B cell (primary cell): ENCODE measurements around the gene CGRRF1. TPM values are rescaled to one million over a fixed set of nuclear protein-coding genes. Genes with fewer than 3 reads are reported as not detected.

Experiments used
- ATAC-seq: fragments of 200-7000 bp; cut with Tn5 transposase; one replicate; pipeline ENCODE4 v1.10.0; 2021; ENCODE audit warnings: low read depth, mild to moderate bottlenecking, moderate number of reproducible peaks, moderate library complexity
- CTCF ChIA-PET: fragments of 350-600 bp; sonication (Branson Sonifier 250); formaldehyde crosslinking; loops from one replicate; lab custom pipeline; 2021; ENCODE audit warnings: antibody characterized with exemption, inconsistent platforms; lab: Charles Lee
- POLR2A ChIA-PET: fragments of 350-600 bp; sonication (Branson Sonifier 250); formaldehyde crosslinking; loops from one replicate; lab custom pipeline; 2021; ENCODE audit warnings: antibody characterized with exemption; lab: Charles Lee
- DNase-seq: peaks from one replicate; pipeline ENCODE4 v3.0.0; 2013
- H2AFZ ChIP-seq: 2 replicates; pipeline ENCODE4 v1.6.1; 2012; ENCODE audit warnings: mild to moderate bottlenecking, low read depth, low read length; ENCODE audit not compliant: insufficient read depth, poor library complexity, severe bottlenecking
- H3K27ac ChIP-seq, 2 donors: 1 replicate in 1 of 2; 2 replicates in 1 of 2; pipeline ENCODE4 v1.5.1; 2012 to 2013; ENCODE audit warnings: low read length in 2 of 2, mild to moderate bottlenecking in 2 of 2, moderate library complexity in 1 of 2
- H3K27me3 ChIP-seq, 4 experiments: fragments of 200-600 bp in 1 of 4; sonication (generic) in 1 of 4; replicated peaks in 1 of 4; 1 replicate in 2 of 4; 2 replicates in 2 of 4; pipeline versions ENCODE4 v1.6.1 to v1.7.0; 2013 to 2016; ENCODE audit warnings: low read length in 3 of 4, mild to moderate bottlenecking in 2 of 4, mixed read lengths in 1 of 4, moderate library complexity in 1 of 4; ENCODE audit not compliant: insufficient read depth in 4 of 4, control insufficient read depth in 3 of 4; ENCODE audit errors: control extremely low read depth in 1 of 4
- H3K36me3 ChIP-seq, 2 experiments: replicated peaks in 1 of 2; 1 replicate in 1 of 2; 2 replicates in 1 of 2; pipeline versions ENCODE4 v1.6.1 to v1.7.1; 2013; ENCODE audit warnings: low read length in 1 of 2; ENCODE audit not compliant: insufficient read depth in 2 of 2, control insufficient read depth in 1 of 2; ENCODE audit errors: control extremely low read depth in 1 of 2, extremely low read depth in 1 of 2
- H3K4me1 ChIP-seq, 2 donors: fragments of 200-600 bp in 1 of 2; sonication (generic) in 1 of 2; 1 replicate in 1 of 2; 2 replicates in 1 of 2; pipeline versions ENCODE4 v1.5.1 to v1.6.1; 2013 to 2017; ENCODE audit warnings: low read length in 2 of 2; ENCODE audit not compliant: control insufficient read depth in 2 of 2, insufficient read depth in 2 of 2
- H3K4me2 ChIP-seq: replicated peaks from 2 replicates; pipeline ENCODE3; 2012; ENCODE audit warnings: mild to moderate bottlenecking, low read depth, low read length; ENCODE audit not compliant: poor library complexity, severe bottlenecking
- H3K4me3 ChIP-seq, 5 experiments: fragments of 200-600 bp in 1 of 5; sonication (generic) in 1 of 5; 1 replicate in 3 of 5; 2 replicates in 2 of 5; pipeline versions ENCODE4 v1.5.1 to v1.7.0; 2011 to 2016; ENCODE audit warnings: low read length in 4 of 5, mild to moderate bottlenecking in 4 of 5, low read depth in 2 of 5, control low read depth in 1 of 5, moderate library complexity in 1 of 5; ENCODE audit not compliant: insufficient read depth in 1 of 5; ENCODE audit errors: control extremely low read depth in 1 of 5, extremely low read depth in 1 of 5
- H3K79me2 ChIP-seq: fragments of 200-600 bp; sonication (generic); one replicate; pipeline ENCODE4 v1.6.0; 2016; ENCODE audit warnings: low read length; ENCODE audit not compliant: control insufficient read depth, insufficient read depth
- H3K9ac ChIP-seq: fragments of 200-600 bp; sonication (generic); 2 replicates; pipeline ENCODE4 v1.6.1; 2017; ENCODE audit warnings: mild to moderate bottlenecking, low read length, moderate library complexity
- H3K9me3 ChIP-seq, 3 donors: one replicate each; pipeline versions ENCODE4 v1.6.1 to v1.7.1; 2013; ENCODE audit warnings: low read length in 2 of 3; ENCODE audit not compliant: control insufficient read depth in 2 of 3, insufficient read depth in 1 of 3; ENCODE audit errors: control extremely low read depth in 1 of 3
- H4K20me1 ChIP-seq: 2 replicates; pipeline ENCODE4 v1.6.0; 2012; ENCODE audit warnings: mild to moderate bottlenecking, low read length; ENCODE audit not compliant: insufficient read depth, control insufficient read depth, poor library complexity, severe bottlenecking
- H3K27ac Mint-ChIP-seq: one replicate; pipeline ENCODE4 v1.8.0; 2021; ENCODE audit warnings: mixed read lengths
- H3K27me3 Mint-ChIP-seq: one replicate; pipeline ENCODE4 v1.8.0; 2021; ENCODE audit warnings: mixed read lengths
- H3K4me1 Mint-ChIP-seq: one replicate; pipeline ENCODE4 v1.8.0; 2021; ENCODE audit warnings: mixed read lengths
- H3K4me3 Mint-ChIP-seq: one replicate; pipeline ENCODE4 v1.8.0; 2021; ENCODE audit warnings: mixed read lengths
- H3K9me3 Mint-ChIP-seq: one replicate; pipeline ENCODE4 v1.8.0; 2022; ENCODE audit warnings: mixed read lengths; ENCODE audit not compliant: insufficient read depth
- CTCF ChIP-seq: fragments of 200-600 bp; IDR thresholded peaks from one replicate; pipeline ENCODE4 v1.8.0; 2022; ENCODE audit warnings: antibody characterized with exemption, mild to moderate bottlenecking
- EZH2 ChIP-seq: IDR thresholded peaks from 2 replicates; pipeline ENCODE4 v1.6.1; 2012; ENCODE audit warnings: borderline replicate concordance, low read depth, mild to moderate bottlenecking, moderate library complexity, low read length; ENCODE audit not compliant: insufficient read depth, poor library complexity, severe bottlenecking
- WGBS: methylation state at CpG from one replicate; pipeline ENCODE4 v1.1.5; 2013; ENCODE audit warnings: missing lambda C conversion rate; ENCODE audit not compliant: insufficient coverage; 5-methylcytosine and 5-hydroxymethylcytosine counted together
- intact Hi-C: fragments of 100-400 bp; cut with micrococcal nuclease; formaldehyde crosslinking; loops from one replicate; pipeline ENCODE4 v1.10.0; 2022
- polyA plus RNA-seq: library from polyadenylated mRNA; depleted of rRNA; stranded (reverse); fragments of >200 nt; gene quantifications from 2 replicates; pipeline ENCODE4 v1.2.3, GENCODE V29; 2012
- total RNA-seq, 2 donors: library from RNA; stranded (reverse); fragments of 120-200 nt in 1 of 2; gene quantifications; 1 replicate in 1 of 2; 2 replicates in 1 of 2; pipeline versions ENCODE4 v1.2.3 to v1.2.4, GENCODE V29; 2013 to 2022

CGRRF1 gene
- total and polyA plus RNA-seq, 2 donors (not counting 1 experiment from before 2014, with no cell fraction given), result 10.0 to 15.8 TPM

- H3K79me2 ChIP-seq, result no peaks in the 10 kb centered on the region
- H3K4me1 Mint-ChIP-seq, result no peaks in the 10 kb centered on the region
- TF ChIP-seq EZH2, result no peak
- no peak for TF ChIP-seq CTCF
- H3K4me3 Mint-ChIP-seq, result no peak overlapping the region
- no peaks in the 10 kb centered on the region for H3K9me3 ChIP-seq
- ATAC-seq, result no peak
- intact Hi-C loops, result loop anchor here (10.0 kb wide), 1 partner anchor 271 kb away; no protein-coding TSS in a partner anchor
- no peak overlapping the region for H3K9ac ChIP-seq
- WGBS, result 93% methylated on average over 3 of the region's 3 CpGs
- H3K27ac ChIP-seq, result no peak overlapping the region
- H4K20me1 ChIP-seq, result no peaks in the 10 kb centered on the region
- no peak for DNase-seq
- no peaks in the 10 kb centered on the region for H3K36me3 ChIP-seq
- POLR2A ChIA-PET, result no interaction called here
- H3K9me3 Mint-ChIP-seq, result no peaks in the 10 kb centered on the region
- H3K27ac Mint-ChIP-seq, result no peak overlapping the region
- H2AFZ ChIP-seq, result no peak overlapping the region
- H3K4me3 ChIP-seq, result no peak overlapping the region
- H3K27me3 ChIP-seq, result peaks cover 0 to 8% (median 1%) of the 10 kb centered on the region in 4 experiments
- peaks cover 15% of the 10 kb centered on the region for H3K27me3 Mint-ChIP-seq
- no peaks in the 10 kb centered on the region for H3K4me1 ChIP-seq
- CTCF ChIA-PET, result interaction anchor here (0.7 to 0.8 kb wide), 2 partner anchors 10 to 155 kb away, joined by 3 to 4 read pairs; no protein-coding TSS in a partner anchor
- H3K4me2 ChIP-seq, result no peak overlapping the region
Observed at GRCh38 chr14:54503486-54503885, 6.2 kb upstream of the CGRRF1 start.

GRCh38 chr14:54512393-54512792 lies 2.7 kb downstream of the CGRRF1 start:
- Histone ChIP-seq H2AFZ (no peak overlapping the region), H3K9me3 (peaks cover 0 to 8% (median 6%) of the 10 kb centered on the region in 3 donors), H3K27ac (no peak overlapping the region), H3K79me2 (peaks cover 69% of the 10 kb centered on the region), H3K27me3 (no peaks in the 10 kb centered on the region), H3K9ac (no peak overlapping the region), H3K4me1 (peaks cover 21 to 25% of the 10 kb centered on the region in 2 donors), H3K36me3 (peaks cover 0 to 2% of the 10 kb centered on the region in 2 experiments), H3K4me3 (no peak overlapping the region), H3K4me2 (no peak overlapping the region), H4K20me1 (peaks cover 5% of the 10 kb centered on the region)
- H3K27ac Mint-ChIP-seq, result no peak overlapping the region
- peaks cover 5% of the 10 kb centered on the region for H3K9me3 Mint-ChIP-seq
- 86% methylated on average over 1 of the region's 1 CpG for WGBS
- POLR2A ChIA-PET, result no interaction called here
- CTCF ChIA-PET, result interaction anchor here (1.4 kb wide), 1 partner anchor 52 kb away, joined by 6 read pairs; no protein-coding TSS in a partner anchor
- DNase-seq (no peak), ATAC-seq (no peak)
- intact Hi-C loops, result no loop called here
- peak overlapping the region; percentile 10 for H3K4me3 Mint-ChIP-seq
- peaks cover 44% of the 10 kb centered on the region for H3K4me1 Mint-ChIP-seq
- no peak for TF ChIP-seq EZH2
- no peak for TF ChIP-seq CTCF
- H3K27me3 Mint-ChIP-seq, result no peaks in the 10 kb centered on the region
